GM04503 (cell line): ENCODE data around the gene RBKS.
A peak's percentile ranks its signal among the peaks of the same experiment; 100 is the strongest.
"Not testable (repeated sequence)": the region's sequence is repeated elsewhere in the genome, so short reads cannot be mapped to it uniquely, and the experiment has no call there.

Experiments
- DNase-seq: peaks from one replicate; pipeline ENCODE4 v3.0.0-alpha.2; 2012; ENCODE audit warnings: low read depth

RBKS gene

DNA sequence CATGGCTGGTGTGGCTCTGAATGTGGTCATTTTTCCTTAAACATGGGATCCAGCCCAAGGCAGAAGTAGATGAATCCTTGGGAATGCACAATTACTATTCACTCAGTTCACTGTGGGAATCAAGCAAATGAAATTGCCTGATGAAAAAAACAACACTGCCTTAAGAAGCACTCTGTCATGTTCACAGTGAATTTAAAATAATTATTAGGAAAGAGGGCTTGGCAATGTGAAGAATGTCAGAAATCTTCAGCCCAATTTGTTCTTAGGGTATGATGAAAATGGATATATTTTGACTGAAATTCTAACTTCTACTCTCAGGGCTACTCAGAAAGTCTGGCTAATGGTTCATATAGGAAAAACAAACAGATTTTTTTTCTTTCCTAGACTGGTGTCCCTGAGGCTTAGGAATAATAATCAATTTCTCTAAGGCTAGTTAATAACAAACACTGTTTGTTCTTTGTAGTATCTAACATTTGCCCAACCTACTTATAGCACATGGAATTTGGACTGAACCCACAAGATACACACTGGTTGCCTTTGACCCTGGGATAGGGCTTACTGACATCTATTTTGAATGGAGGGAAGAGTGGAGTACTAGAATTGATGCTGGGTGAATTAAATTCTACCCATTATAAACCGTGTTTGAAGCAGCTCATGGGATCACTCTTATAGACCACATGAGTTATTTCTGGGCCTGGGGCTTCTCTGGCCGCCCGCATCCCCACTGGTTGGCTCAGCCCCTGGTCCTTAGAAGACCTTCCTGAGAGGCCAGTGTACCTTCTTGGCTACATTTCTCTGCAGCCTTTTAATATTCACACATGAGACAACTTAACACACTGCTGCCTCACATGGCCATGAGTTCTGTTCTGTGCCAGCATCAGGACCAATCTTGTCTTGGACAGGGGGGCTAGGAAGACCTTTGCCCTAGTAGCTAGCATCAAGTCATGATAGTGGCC is 127.0 kb downstream of the RBKS start:
- peak; percentile 39 for DNase-seq

DNA sequence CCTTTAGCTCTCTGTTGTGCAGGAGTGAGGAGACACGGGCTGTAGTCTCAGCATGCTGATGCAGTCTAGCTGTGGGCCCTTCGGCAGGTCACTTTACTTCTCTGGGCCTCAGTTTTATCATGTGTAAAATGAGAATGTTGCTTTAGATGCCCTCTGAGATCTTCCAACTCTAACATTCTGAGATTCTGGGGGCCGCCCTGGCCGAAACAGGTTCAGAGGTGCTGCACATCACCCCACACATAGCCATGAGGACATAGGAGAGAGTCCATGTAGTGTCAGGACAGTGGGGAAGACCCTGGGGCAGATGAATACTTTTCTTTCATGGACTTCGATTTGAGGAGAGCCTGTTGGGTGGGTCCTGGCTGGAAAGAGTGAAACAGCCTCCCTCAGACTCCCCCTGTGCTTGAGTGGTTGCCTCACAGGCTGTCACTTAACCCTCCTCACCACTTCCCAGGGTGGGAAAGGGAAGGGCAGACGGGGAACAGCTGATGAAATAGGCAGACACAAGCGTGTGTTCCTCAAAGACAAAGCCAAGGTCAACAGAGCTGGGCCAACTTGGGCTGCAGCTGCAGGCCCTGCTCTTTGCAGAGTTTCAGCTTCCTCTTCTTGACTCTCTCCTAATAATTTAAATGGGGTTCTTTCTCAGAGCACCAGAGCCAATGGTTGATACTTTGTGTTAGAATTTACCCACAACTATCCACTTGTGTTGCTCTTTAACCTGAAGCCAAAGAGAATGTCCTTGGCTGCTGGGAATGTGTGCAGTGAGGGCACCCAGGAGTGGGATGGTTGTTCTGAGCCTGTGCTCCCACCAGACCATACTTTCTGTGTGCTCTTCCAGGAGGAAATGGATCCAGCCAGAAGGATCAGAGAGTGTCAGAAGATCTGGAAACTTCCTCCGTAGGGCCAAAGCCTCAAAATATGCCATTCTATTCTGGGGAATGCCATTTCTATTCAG is 133.4 kb downstream of the RBKS start:
- no peak for DNase-seq

DNA sequence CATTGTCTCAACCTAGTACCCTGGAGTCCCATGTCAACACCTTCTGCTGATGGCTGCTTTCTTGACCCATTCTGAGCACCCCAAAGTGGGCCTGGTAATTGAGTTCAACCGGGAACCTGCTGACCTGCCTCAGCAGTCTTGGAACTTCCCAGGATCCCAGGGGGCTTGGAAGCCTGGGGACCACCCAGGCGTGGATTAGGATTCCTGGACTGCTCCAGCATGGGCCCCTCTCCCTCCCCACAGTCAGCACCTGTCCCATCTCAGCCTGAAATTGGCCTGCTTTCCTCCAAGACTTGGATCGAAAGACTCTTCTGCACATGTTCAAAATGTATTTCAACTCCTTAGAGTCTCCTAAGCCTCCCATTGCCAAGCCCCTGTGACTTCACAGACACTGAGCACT is 134.1 kb downstream of the RBKS start:
- DNase-seq: no peak

DNA sequence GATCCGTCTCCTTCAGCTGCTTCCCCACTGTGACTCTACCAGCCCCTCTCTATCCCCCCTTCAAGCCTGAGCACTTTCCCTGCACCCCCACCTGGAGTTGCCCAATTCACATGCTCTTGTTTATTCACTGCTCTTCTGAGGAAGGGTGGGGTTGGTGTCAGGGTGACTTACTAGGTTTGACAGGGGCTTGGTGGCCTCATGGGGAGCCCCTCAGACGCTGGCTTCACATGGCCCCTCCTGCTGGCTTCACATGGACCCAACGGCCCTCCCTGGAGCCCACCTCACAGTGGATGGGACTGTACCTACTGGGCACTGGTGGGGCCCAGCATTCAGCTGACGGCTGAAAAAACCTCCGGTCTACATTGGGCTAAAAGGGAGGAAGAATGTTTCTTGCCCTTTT is 135.4 kb downstream of the RBKS start:
- DNase-seq: no peak

DNA sequence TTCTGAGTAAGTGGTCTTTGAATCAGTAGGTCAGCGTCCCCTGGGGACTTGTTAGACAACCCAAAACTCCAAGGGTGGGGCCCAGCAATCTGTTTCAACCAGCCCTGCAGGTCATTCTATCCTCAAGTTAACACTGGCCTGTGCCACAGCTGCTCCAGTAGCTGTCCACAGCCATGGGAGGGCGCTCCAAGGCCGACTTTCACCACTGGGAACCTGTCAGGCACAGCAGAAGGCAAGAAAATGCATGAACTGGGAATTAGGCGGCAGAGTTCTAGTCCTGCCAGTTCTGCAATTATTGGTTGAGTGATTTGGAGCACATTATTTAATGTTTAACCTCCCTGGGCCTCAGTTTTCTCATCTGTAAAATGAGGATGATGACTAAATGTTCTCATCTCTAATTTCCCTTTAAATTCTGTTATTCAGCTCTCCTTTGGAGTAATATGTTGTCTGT is 136.0 kb downstream of the RBKS start:
- no peak for DNase-seq

DNA sequence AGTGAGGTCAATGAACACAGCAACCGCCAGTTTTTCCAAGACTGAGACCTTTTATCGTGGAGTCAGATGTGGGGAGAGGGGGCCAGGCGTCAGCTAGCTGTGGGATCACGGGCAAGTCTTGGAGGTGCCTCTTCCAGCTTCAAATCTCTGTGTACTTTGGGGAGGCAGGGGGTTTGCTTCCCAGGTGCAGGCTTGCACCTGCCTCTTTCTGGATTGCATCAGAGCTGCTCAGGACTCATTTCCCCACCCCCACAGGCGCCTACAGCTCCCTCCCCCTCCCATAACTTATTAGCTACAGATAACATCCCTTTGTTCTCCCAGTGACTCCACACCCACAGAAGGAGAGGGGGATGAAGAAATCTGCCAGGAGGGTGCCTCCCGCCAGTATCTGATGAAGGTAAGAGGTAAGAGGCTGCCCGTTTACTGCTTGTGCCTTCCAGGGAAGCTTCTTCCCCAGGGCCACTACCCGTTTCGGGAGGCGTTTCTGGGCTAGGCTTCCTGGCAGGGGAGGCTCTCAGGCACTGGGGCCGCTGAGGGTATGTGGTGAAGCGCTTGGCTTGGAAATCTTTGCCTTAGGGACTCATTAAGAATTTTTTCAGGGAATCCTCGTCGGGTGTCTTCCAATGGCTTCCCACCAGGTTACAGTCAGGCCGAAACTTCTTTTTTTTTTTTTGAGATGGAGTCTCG is 137.5 kb downstream of the RBKS start:
- no peak for DNase-seq

DNA sequence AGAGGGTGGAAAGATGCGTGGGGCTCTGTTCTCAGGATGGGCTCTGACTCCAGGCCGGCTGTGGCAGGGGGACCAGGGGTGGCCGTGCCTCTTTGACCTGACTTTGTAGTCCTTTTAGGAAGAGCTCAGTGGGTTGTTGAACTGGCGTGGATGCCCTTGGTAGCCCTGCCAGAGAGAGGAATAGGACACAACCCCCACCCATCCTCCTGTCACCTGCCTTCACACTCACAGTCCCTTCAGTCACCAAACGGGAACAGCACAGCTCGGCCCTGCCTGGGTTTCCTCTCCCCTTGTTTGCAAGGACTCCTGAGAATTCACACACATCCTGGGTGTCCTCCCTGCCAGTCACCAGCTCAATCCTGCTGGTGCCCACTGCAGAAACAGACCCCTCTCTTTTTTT is 138.8 kb downstream of the RBKS start:
- no peak for DNase-seq

DNA sequence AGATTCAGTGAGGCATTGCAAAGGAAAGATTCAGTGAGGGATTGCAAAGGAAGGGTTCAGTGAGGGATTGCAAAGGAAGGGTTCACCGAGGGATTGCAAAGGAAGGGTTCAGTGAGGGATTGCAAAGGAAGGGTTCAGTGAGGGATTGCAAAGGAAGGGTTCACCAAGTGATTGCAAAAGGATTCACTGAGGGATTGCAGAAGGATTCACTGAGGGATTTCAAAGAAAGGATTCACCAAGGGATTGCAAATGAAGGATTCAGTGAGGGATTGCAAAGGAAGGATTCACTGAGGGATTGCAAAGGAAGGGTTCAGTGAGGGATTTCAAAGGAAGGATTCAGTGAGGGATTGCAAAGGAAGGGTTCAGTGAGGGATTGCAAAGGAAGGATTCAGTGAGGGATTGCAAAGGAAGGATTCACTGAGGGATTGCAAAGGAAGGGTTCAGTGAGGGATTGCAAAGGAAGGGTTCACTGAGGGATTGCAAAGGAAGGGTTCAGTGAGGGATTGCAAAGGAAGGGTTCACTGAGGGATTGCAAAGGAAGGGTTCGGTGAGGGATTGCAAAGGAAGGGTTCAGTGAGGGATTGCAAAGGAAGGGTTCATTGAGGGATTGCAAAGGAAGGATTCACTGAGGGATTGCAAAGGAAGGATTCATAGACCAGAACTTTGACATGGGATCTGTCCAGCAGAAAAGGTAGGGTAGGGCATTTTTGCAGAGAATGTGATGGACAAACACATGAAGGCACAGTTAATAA is 141.2 kb downstream of the RBKS start:
- not testable (repeated sequence) for DNase-seq

DNA sequence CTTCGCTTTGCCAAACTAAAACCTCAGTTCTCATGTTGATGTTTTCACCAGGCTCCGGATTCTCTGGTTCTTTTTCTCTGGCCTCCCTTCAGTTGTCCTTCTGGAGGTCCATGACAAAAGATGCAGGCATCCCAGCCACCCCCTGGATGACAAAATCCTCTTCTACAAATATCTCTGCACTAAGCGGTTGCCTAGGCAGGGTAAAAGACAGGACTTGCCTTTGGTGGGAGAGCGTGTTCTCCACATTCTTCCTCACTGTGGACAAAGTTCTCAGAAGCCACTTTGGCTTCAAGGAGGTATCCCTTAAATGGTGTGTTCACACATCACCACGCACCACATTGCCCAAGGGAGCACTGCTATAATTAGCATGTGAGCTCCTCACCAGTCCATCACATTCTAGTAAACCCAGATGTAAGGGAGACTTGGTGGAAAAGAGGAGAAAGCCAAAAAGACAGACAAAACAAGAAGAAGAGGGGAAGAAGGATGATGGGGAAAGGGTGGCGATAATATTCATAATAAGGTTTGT is 142.3 kb downstream of the RBKS start:
- DNase-seq: no peak

DNA sequence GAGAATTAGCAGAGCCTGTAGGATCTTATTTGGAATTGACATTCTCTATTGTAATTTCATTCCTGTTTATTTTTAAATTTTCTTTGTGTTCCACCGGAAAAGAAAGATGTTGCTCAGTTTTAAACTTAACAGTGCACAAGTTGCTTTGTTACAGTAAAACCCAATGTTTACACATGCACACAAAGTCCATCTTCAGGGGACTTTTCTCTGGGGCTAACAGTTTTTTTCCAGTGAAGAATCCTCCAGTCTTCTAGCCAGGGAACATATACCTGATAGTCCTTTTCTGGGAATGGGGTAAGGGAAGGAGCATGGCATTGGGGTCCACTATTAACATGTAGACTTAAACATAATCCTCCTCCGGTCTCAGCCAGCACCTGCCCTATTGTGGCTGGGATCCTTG is 143.9 kb downstream of the RBKS start:
- no peak for DNase-seq

DNA sequence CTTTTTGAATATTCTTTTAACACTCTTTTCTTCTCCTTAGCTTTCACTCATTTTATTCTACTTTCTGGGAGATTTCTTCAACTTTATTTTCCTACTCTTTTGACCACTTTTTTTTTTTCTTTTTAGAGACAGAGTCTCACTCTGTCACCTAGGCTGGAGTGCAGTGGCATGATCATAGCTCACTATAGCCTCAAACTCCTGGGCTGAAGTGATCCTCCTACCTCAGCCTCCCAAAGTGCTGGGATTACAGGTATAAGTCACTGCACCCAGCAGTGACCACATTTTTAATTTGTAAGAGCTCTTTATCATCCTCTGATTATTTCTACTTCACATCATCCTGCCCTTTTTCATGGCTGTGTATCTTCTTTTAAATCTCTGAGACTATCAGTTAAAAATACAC is 144.7 kb downstream of the RBKS start:
- not testable (repeated sequence) for DNase-seq

DNA sequence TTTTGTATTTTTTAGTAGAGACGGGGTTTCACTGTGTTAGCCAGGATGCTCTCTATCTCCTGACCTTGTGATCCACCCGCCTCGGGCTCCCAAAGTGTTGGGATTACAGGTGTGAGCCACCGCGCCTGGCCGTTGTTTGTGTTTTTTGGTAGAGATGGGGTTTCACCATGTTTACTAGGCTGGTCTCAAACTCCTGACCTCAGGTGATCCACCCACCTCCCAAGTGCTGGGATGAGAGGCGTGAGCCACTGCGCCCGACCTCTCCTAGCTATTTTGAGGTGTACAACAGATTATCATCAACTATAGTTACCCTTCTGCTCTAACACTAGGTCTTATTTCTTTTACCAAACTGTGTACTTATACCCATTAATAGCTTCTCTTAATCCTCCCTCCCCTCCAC is 147.6 kb downstream of the RBKS start:
- no peak for DNase-seq

DNA sequence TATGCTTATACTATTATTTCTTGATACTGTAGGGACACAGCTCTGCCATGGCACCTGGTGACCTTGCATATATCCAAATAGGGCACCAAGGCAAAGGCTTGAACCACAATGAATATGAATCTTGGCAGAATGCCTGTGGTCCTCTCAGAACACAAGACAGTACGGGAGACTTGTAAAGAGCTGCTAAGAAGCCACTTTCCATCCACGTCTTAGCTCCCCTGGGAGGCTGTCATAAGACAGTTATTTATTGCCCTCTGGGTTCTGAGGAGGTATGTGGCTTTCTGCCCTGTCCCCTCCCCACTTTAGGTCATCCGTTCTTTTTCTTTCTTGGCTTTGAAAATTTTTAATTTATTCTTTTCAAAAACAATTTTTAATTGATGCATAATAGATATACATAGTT is 148.5 kb downstream of the RBKS start:
- DNase-seq: no peak

DNA sequence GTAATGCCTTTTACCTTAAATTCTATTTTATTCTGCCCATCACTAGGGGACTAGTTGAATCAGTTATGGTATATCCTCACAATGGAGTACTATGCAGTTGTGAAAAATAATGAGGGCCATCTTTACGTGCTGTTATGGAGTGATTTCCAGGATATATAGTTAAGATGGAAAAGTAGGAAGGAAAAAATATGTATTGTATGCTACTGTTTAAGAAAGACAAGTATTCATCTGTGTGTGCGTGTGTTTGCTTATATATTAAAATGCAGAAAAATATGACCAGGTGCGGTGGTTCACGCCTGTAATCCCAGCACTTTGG is 151.2 kb downstream of the RBKS start:
- no peak for DNase-seq

DNA sequence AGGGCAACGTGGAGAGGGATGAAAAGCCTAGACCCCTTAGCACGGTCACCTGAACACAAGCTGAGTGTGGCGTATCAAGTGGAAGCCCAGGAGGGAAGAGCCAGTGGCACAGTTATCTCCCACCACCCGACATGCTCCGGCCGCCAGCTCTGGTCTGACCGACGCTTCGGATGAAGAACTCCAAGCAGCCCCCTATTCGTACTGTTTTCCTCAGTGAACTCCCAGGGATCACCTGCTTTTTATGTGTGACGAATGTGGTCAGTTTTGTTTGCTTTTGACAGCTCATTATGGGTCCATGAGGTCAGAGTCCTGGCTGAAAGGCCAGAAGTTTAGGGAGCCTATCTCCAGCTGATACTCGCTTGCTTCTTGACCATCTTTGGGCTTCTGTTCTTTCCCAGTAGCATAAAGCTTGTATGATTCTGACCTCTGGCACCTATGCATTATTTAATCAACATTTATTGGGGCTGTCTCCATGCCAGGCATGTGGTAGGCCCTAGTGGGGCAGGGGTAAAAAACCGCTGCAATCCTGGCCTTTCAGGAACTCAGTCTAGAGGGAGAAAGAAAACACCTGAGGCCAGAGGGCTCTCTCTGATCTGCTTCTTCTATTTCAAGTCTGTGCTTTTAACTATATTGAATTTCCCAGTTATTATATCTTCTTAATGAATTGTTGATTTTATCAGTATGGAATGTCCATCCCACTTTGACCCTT is 151.7 kb downstream of the RBKS start:
- DNase-seq: no peak

DNA sequence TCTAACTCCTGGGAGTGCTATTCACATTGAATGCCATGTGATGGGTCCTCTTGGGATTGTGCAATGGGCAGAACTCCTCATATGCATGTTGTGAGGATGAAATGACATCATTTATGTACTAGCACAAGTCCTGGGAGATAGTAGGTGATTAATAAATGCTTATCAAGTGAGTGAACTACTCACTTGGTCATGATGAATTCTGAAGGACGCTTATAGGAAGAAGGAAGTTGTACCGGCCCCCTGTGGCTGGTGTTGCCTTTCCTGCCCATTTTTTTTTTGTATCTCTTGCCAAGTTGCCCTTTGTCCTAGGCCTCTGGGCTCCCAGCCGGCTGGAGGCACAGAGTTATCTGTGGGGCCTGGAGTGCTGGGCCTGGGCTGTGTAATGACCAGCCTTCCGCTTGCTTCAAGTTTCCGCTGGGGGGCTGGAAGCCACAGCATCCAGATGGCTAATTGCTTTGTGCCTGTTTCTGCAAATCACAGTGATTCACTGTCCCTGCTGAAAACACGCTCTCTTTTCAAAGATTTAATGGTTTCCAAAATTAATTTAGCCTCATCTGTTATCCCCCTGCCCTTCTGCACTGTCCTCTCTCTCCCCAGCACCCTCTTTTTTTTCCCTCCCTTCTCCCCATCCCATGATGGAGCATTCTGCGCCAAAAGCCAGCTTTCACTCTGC is 152.4 kb downstream of the RBKS start:
- peak; percentile 68 for DNase-seq

DNA sequence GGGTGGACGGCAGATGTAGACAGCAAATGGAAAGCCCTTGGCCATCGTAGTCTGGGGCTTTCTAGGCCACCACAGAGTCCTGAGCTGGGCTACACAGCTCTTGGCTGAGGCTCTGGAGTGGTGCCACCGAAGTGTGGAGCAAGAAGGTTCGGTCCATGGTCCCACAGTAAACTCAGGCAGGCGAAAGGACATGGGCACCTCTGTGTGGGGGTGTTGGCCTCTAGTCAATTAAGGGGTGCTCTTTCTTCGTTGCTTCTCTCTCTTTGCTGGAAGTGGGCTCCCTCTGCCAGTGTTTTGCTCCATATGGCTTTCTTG is 153.3 kb downstream of the RBKS start:
- DNase-seq: no peak

DNA sequence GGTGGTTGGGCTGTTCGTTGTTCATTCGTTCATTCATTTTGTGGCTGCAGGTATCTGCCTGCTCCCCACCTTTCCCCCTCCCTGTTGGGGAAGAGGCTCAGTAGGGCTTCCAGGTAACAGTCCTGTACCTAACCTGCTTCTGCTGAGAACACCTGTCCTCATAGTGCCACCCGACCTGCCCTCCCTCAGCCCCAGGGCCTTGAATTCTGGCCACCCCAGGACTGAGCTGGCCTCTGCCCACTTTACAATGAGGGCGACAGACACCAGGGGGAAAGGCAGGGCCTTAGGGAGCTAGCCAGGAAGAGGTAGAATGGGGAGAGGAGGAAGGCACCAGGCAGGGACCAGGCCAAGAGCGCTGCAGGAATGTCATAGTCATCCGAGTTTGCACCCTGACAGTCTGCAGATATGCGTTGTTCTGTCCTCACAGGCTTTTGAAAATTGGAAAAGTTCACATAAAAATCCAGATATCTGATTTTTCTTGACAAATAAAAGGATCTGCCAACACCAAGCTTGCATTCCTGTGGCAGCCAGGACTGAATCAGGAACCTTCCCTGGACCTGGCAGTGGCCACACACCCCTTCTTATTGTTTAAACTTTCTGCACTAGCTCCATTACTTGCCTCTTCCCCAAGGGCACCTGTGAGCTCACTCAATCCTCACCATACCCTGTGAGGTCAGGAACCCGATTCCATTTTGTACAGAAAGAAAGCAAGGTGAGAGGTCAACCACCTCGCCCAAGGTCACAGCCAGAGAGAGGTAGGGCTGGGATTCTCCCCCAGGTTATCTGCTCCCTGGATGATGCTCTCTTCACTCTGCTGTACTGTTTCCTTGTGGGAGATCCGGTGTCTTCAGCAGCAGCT is 153.9 kb downstream of the RBKS start:
- DNase-seq: no peak

DNA sequence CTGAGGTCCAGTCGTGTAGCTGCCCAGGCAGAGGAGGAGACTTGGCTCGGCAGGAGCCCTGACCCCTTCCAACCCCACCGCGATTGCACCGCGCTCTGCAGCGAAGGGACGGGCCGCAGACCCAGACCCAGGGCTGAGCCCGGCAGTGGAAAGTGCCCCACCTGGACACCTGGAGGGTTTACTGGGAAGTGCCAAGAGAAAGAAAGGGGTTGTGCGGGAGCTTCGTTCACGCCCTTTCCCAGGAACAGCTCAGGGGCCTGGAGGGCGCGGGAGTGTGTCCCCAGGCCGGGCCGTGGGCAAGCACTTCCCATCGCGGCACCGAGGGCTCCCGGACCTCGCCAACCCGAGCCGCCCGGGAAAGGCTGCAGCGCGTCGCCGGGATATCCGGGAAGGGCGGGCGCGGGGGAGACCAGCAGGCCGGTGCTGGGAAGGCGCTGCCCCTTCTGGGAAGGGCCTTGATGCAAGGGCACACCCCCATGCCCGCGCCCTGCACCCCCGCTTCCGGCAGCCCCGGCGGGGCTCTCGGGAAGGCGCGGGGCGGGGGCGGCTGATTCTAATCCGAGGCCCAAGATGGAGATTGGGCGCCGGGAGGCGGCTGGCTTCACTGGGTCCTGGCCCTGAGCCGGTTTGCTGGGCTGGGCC is 154.8 kb downstream of the RBKS start:
- no peak for DNase-seq
